GM21717 (cell line): Measurements from ENCODE around the gene ZNF292.
"Not testable (repeated sequence)": the region's sequence is repeated elsewhere in the genome, so short reads cannot be mapped to it uniquely, and the experiment has no call there.

ENCODE experiments used
- ATAC-seq: cut with Tn5 transposase; IDR thresholded peaks from one replicate; pipeline ENCODE4 v1.9.1; 2021; ENCODE audit warnings: mild to moderate bottlenecking, moderate library complexity; ENCODE audit not compliant: unreplicated experiment

ZNF292 gene

GRCh38 chr6:87261534-87261933 lies 106.2 kb downstream of the ZNF292 start:
- ATAC-seq: no peak

- ATAC-seq: no peak
These were observed 109.1 kb downstream of the ZNF292 start for GRCh38 chr6:87264481-87264880.

GRCh38 chr6:87274660-87275274 lies 119.4 kb downstream of the ZNF292 start:
- no peak for ATAC-seq

GRCh38 chr6:87276624-87277023 lies 121.3 kb downstream of the ZNF292 start:
- ATAC-seq: no peak

- ATAC-seq: no peak
These were observed 121.8 kb downstream of the ZNF292 start for GRCh38 chr6:87277123-87277522.

- ATAC-seq: no peak
These were observed 123.8 kb downstream of the ZNF292 start for GRCh38 chr6:87279196-87279595.

- ATAC-seq: no peak
These were observed 126.1 kb downstream of the ZNF292 start for GRCh38 chr6:87281426-87281825.

GRCh38 chr6:87282743-87283142 lies 127.4 kb downstream of the ZNF292 start:
- no peak for ATAC-seq

GRCh38 chr6:87283461-87283860 lies 128.1 kb downstream of the ZNF292 start:
- ATAC-seq: no peak

- ATAC-seq: no peak
These were observed 131.9 kb downstream of the ZNF292 start for GRCh38 chr6:87287251-87287650.

GRCh38 chr6:87289571-87289970 lies 134.2 kb downstream of the ZNF292 start:
- no peak for ATAC-seq

GRCh38 chr6:87291883-87292282 lies 136.5 kb downstream of the ZNF292 start:
- ATAC-seq: no peak

- ATAC-seq: no peak
These were observed 138.2 kb downstream of the ZNF292 start for GRCh38 chr6:87293526-87293925.

- ATAC-seq: no peak
These were observed 141.8 kb downstream of the ZNF292 start for GRCh38 chr6:87297119-87297518.

- ATAC-seq: not testable (repeated sequence)
These were observed 145.9 kb downstream of the ZNF292 start for GRCh38 chr6:87301277-87301676.

- no peak for ATAC-seq
These were observed 153.6 kb downstream of the ZNF292 start for GRCh38 chr6:87308970-87309369.

- no peak for ATAC-seq
These were observed 157.5 kb downstream of the ZNF292 start for GRCh38 chr6:87312860-87313259.
